OCI-LY1 (cell line): Measurements from ENCODE around the gene GATAD2A.

Experiments
- EZH2 ChIP-seq: fragments of 200-600 bp; sonication (generic), shearing (Covaris generic); IDR thresholded peaks from 2 replicates; pipeline ENCODE4 v1.8.0; 2017; ENCODE audit warnings: borderline replicate concordance, mixed run types, mild to moderate bottlenecking, antibody characterized with exemption, low read length, moderate library complexity, mixed read lengths
- TF ChIP-seq, protein P1 (sequence below): fragments of 200-600 bp; sonication (generic), shearing (Covaris generic); IDR thresholded peaks from 2 replicates; pipeline ENCODE4 v1.5.1; 2017; ENCODE audit warnings: mild to moderate bottlenecking, antibody characterized with exemption, low read length, moderate library complexity, mixed read lengths

DNA sequence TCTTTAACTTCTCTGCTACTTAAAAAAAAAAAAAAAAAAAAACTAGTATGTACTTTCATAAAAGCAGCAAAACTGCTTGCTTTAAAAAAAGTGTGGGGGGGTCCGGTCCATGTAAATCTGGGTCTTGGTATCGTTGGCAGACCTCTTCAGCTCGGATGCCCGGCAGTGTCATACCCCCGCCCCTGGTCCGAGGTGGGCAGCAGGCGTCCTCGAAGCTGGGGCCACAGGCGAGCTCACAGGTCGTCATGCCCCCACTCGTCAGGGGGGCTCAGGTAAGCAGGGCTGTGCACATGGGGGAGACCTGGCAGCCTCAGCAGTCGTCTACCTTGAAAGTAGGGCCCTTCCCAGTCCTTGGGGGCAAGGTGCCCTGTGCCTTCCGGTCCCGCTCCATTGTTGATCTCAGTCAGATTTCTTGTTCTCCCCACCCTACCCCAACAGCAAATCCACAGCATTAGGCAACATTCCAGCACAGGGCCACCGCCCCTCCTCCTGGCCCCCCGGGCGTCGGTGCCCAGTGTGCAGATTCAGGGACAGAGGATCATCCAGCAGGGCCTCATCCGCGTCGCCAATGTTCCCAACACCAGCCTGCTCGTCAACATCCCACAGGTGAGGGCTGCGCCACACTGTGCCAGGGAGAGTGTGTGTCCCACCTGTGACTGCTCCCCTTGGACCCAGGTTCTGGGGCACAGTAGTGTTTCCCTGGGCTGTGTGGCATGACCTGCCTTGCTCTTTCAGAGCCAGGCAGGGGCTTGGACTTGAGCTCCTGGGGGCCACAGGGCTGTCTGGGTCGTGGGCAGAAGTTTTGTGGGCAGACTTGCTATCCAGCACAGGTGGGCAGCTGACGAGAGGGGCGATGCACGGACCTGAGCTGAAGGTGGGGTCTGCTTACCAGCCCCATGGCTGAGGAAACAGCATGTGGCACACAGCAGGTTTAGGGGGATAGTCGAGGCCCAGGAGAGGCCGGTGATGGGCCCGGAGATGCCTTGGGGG, 90.4 kb downstream of the GATAD2A start:
- TF ChIP-seq, protein P1, sequence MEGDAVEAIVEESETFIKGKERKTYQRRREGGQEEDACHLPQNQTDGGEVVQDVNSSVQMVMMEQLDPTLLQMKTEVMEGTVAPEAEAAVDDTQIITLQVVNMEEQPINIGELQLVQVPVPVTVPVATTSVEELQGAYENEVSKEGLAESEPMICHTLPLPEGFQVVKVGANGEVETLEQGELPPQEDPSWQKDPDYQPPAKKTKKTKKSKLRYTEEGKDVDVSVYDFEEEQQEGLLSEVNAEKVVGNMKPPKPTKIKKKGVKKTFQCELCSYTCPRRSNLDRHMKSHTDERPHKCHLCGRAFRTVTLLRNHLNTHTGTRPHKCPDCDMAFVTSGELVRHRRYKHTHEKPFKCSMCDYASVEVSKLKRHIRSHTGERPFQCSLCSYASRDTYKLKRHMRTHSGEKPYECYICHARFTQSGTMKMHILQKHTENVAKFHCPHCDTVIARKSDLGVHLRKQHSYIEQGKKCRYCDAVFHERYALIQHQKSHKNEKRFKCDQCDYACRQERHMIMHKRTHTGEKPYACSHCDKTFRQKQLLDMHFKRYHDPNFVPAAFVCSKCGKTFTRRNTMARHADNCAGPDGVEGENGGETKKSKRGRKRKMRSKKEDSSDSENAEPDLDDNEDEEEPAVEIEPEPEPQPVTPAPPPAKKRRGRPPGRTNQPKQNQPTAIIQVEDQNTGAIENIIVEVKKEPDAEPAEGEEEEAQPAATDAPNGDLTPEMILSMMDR: no peak
- TF ChIP-seq EZH2: no peak
